OCI-LY3 (cell line): Measurements from ENCODE around the gene OXT.
"Not testable (repeated sequence)": the region's sequence is repeated elsewhere in the genome, so short reads cannot be mapped to it uniquely, and the experiment has no call there.

Source experiments
- EZH2phosphoT487 ChIP-seq: fragments of 200-600 bp; shearing (Covaris generic); IDR thresholded peaks from 2 replicates; pipeline ENCODE4 v1.6.1; 2018; ENCODE audit warnings: antibody characterized with exemption, mixed run types, low read depth
- TF ChIP-seq, protein P1 (sequence below): fragments of 200-600, 300-600 bp; sonication (generic); IDR thresholded peaks from 2 replicates; pipeline ENCODE4 v1.5.1; 2014; ENCODE audit warnings: antibody characterized with exemption, low read length, low read depth

DNA sequence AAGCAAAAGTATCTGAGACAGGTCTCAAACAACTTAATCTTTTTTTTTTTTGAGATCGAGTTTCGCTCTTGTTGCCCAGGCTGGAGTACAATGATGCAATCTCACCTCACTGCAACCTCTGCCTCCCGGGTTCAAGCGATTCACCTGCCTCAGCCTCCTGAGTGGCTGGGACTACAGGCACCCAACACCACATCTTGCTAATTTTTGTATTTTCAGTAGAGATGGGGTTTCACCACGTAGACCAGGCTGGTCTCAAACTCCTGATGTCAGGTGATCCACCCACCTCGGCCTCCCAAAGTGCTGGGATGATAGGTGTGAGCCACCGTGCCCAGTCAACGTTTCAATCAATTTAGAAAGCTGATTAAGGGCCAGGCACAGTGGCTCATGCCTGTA lies 1.8 kb downstream of the OXT start:
- TF ChIP-seq, protein P1, sequence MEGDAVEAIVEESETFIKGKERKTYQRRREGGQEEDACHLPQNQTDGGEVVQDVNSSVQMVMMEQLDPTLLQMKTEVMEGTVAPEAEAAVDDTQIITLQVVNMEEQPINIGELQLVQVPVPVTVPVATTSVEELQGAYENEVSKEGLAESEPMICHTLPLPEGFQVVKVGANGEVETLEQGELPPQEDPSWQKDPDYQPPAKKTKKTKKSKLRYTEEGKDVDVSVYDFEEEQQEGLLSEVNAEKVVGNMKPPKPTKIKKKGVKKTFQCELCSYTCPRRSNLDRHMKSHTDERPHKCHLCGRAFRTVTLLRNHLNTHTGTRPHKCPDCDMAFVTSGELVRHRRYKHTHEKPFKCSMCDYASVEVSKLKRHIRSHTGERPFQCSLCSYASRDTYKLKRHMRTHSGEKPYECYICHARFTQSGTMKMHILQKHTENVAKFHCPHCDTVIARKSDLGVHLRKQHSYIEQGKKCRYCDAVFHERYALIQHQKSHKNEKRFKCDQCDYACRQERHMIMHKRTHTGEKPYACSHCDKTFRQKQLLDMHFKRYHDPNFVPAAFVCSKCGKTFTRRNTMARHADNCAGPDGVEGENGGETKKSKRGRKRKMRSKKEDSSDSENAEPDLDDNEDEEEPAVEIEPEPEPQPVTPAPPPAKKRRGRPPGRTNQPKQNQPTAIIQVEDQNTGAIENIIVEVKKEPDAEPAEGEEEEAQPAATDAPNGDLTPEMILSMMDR = not testable (repeated sequence)
- TF ChIP-seq EZH2phosphoT487 = not testable (repeated sequence)
